Fibroblast of the aortic adventitia (primary cell): ENCODE measurements around the gene CBX1. TPM values are rescaled to one million over a fixed set of nuclear protein-coding genes. Genes with fewer than 3 reads are reported as not detected.
A peak's percentile ranks its signal among the peaks of the same experiment; 100 is the strongest.

ENCODE experiments used
- DNase-seq: peaks from one replicate; pipeline ENCODE4 v3.0.0-alpha.2; 2010; ENCODE audit warnings: low read depth
- H3K4me3 ChIP-seq: 2 replicates; pipeline ENCODE4 v1.5.1; 2011; ENCODE audit warnings: low read depth, mild to moderate bottlenecking, control low read depth, low read length, moderate library complexity
- CTCF ChIP-seq: IDR thresholded peaks from 2 replicates; pipeline ENCODE4 v1.5.1; 2011; ENCODE audit warnings: mild to moderate bottlenecking, low read length, control low read depth, inconsistent platforms; ENCODE audit not compliant: insufficient read depth
- total RNA-seq: library from RNA; depleted of rRNA; stranded (reverse); fragments of >200 nt; gene quantifications from 2 replicates; pipeline ENCODE4 v1.2.3, GENCODE V29; 2012; ENCODE audit warnings: low replicate concordance

CBX1 gene
- total RNA-seq, 1 donor, result 49.2 TPM

GRCh38 chr17:48053758-48054237, 47.5 kb downstream of the CBX1 start:
- no peak for DNase-seq
- TF ChIP-seq CTCF, result no peak
- H3K4me3 ChIP-seq, result peak overlapping the region; percentile 69

GRCh38 chr17:48052956-48053757, 48.1 kb downstream of the CBX1 start:
- no peak for TF ChIP-seq CTCF
- H3K4me3 ChIP-seq, result peak overlapping the region; percentile 69
- DNase-seq, result no peak

GRCh38 chr17:48051706-48052486, 49.4 kb downstream of the CBX1 start:
- TF ChIP-seq CTCF, result peak; percentile 46
- DNase-seq, result peak; percentile 99
- H3K4me3 ChIP-seq, result peak overlapping the region; percentile 69

- H3K4me3 ChIP-seq, result peak overlapping the region; percentile 69
- TF ChIP-seq CTCF, result no peak
- DNase-seq, result no peak
These were observed 50.0 kb downstream of the CBX1 start for GRCh38 chr17:48051283-48051682.

GRCh38 chr17:48048384-48049126, 52.7 kb downstream of the CBX1 start:
- TF ChIP-seq CTCF, result no peak
- peak overlapping the region; percentile 91 for H3K4me3 ChIP-seq
- DNase-seq, result peak; percentile 94

GRCh38 chr17:48047741-48048383, 53.4 kb downstream of the CBX1 start, which contains the start of gene NFE2L1:
NFE2L1 (plus strand) TSS chr17:48048359; CDS start chr17:48051119, 2,760 bp downstream.
- DNase-seq, result peak; percentile 100
- no peak for TF ChIP-seq CTCF
- H3K4me3 ChIP-seq, result peak within 1 kb of the TSS; percentile 94
